Liver (tissue), 9 donors: ENCODE data around the gene ZNF32. TPM values are rescaled to one million over a fixed set of nuclear protein-coding genes. Genes with fewer than 3 reads are reported as not detected.

Experiments used
- DNase-seq: peaks from one replicate; pipeline ENCODE4 v3.0.0-alpha.2; 2017; ENCODE audit warnings: low spot score
- H3K27ac ChIP-seq, 2 donors: one replicate each; pipeline ENCODE4 v1.7.0; 2013; ENCODE audit warnings: inconsistent platforms in 2 of 2, low read length in 2 of 2, control low read depth in 1 of 2, low read depth in 1 of 2, mild to moderate bottlenecking in 1 of 2
- H3K27me3 ChIP-seq, 4 donors: one replicate each; pipeline versions ENCODE4 v1.6.1 to v1.7.0; 2013; ENCODE audit warnings: low read length in 3 of 4, inconsistent platforms in 1 of 4, mild to moderate bottlenecking in 1 of 4, moderate library complexity in 1 of 4; ENCODE audit not compliant: control insufficient read depth in 4 of 4, insufficient read depth in 4 of 4
- H3K36me3 ChIP-seq, 4 donors: one replicate each; pipeline versions ENCODE4 v1.6.1 to v1.7.0; 2013; ENCODE audit warnings: low read length in 3 of 4, mild to moderate bottlenecking in 3 of 4, low read depth in 1 of 4, moderate library complexity in 1 of 4; ENCODE audit not compliant: control insufficient read depth in 4 of 4, insufficient read depth in 3 of 4
- H3K4me1 ChIP-seq, 4 donors: one replicate each; pipeline versions ENCODE4 v1.6.1 to v1.7.0; 2013; ENCODE audit warnings: low read length in 3 of 4, mild to moderate bottlenecking in 3 of 4, moderate library complexity in 1 of 4; ENCODE audit not compliant: control insufficient read depth in 4 of 4, insufficient read depth in 4 of 4
- H3K4me3 ChIP-seq, 3 donors: one replicate each; pipeline versions ENCODE4 v1.6.1 to v1.7.0; 2013; ENCODE audit warnings: low read length in 3 of 3, control low read depth in 1 of 3, low read depth in 1 of 3, mild to moderate bottlenecking in 1 of 3
- H3K9ac ChIP-seq, 2 donors: one replicate each; pipeline ENCODE4 v1.7.0; 2013; ENCODE audit warnings: low read length in 2 of 2, mild to moderate bottlenecking in 2 of 2, moderate library complexity in 2 of 2, control low read depth in 1 of 2, low read depth in 1 of 2
- H3K9me3 ChIP-seq, 4 donors: one replicate each; pipeline versions ENCODE4 v1.6.1 to v1.7.0; 2013; ENCODE audit warnings: low read length in 3 of 4; ENCODE audit not compliant: control insufficient read depth in 4 of 4
- EGR1 ChIP-seq, 2 donors: IDR thresholded peaks; 2 replicates each; pipeline ENCODE4 v1.6.1; 2016 to 2018; ENCODE audit warnings: antibody characterized with exemption in 2 of 2, low read depth in 2 of 2
- FOXA1 ChIP-seq: IDR thresholded peaks from 2 replicates; pipeline ENCODE4 v1.6.1; 2016; ENCODE audit warnings: antibody characterized with exemption
- FOXA2 ChIP-seq: IDR thresholded peaks from 2 replicates; pipeline ENCODE4 v1.6.1; 2016; ENCODE audit warnings: antibody characterized with exemption
- GABPA ChIP-seq, 2 donors: IDR thresholded peaks in 1 of 2; conservative IDR thresholded peaks in 1 of 2; 2 replicates each; pipeline ENCODE4 v1.6.1; 2016; ENCODE audit warnings: antibody characterized with exemption in 2 of 2, mild to moderate bottlenecking in 1 of 2, moderate library complexity in 1 of 2
- HNF4A ChIP-seq, 2 donors: conservative IDR thresholded peaks; 2 replicates each; pipeline ENCODE4 v1.6.1; 2016; ENCODE audit warnings: antibody characterized with exemption in 2 of 2, mild to moderate bottlenecking in 2 of 2
- HNF4G ChIP-seq: IDR thresholded peaks from 2 replicates; pipeline ENCODE4 v1.6.1; 2016; ENCODE audit warnings: antibody characterized with exemption
- JUND ChIP-seq, 2 donors: IDR thresholded peaks; 2 replicates each; pipeline ENCODE4 v1.6.1; 2016; ENCODE audit warnings: antibody characterized with exemption in 2 of 2
- NR2F2 ChIP-seq: IDR thresholded peaks from 2 replicates; pipeline ENCODE4 v1.6.1; 2016; ENCODE audit warnings: antibody characterized with exemption
- RAD21 ChIP-seq, 2 donors: IDR thresholded peaks; 2 replicates each; pipeline ENCODE4 v1.6.1; 2016; ENCODE audit warnings: antibody characterized with exemption in 2 of 2, mild to moderate bottlenecking in 2 of 2
- RXRA ChIP-seq, 2 donors: IDR thresholded peaks; 2 replicates each; pipeline ENCODE4 v1.6.1; 2017 to 2018; ENCODE audit warnings: antibody characterized with exemption in 2 of 2, mild to moderate bottlenecking in 1 of 2
- SP1 ChIP-seq: IDR thresholded peaks from 2 replicates; pipeline ENCODE4 v1.6.1; 2018; ENCODE audit warnings: antibody characterized with exemption, mild to moderate bottlenecking
- TAF1 ChIP-seq: conservative IDR thresholded peaks from 2 replicates; pipeline ENCODE4 v1.6.1; 2016; ENCODE audit warnings: antibody characterized with exemption, mild to moderate bottlenecking
- YY1 ChIP-seq: IDR thresholded peaks from 2 replicates; pipeline ENCODE4 v1.6.1; 2016; ENCODE audit warnings: antibody characterized with exemption, mild to moderate bottlenecking
- WGBS: extraction: QIAGEN DNeasy Blood & Tissue Kit; methylation state at CpG from one replicate; pipeline ENCODE4 v1.1.7; 2013; 5-methylcytosine and 5-hydroxymethylcytosine counted together
- polyA plus RNA-seq, 2 donors: library from polyadenylated mRNA; stranded (reverse) in 1 of 2; unstranded in 1 of 2; fragments of 200-250 nt in 1 of 2; fragments of >200 nt in 1 of 2; fragmentation: Nextera tagmentation in 1 of 2; extraction: Ambion mirVana in 1 of 2; gene quantifications; one replicate each; pipeline versions ENCODE4 v1.2.1 to v1.2.3, GENCODE V29; 2013 to 2015
- total RNA-seq, 2 donors: library from RNA; depleted of rRNA; stranded (reverse); fragments of >200 nt; gene quantifications; one replicate each; pipeline ENCODE4 v1.2.3, GENCODE V29; 2014
- TF ChIP-seq, protein P1 (sequence below): IDR thresholded peaks from 2 replicates; pipeline ENCODE4 v1.6.1; 2016; ENCODE audit warnings: antibody characterized with exemption
- TF ChIP-seq, protein P2 (sequence below): IDR thresholded peaks from 2 replicates; pipeline ENCODE4 v1.6.1; 2016; ENCODE audit warnings: antibody characterized with exemption, mild to moderate bottlenecking
- TF ChIP-seq, protein P3 (sequence below): IDR thresholded peaks from 2 replicates; pipeline ENCODE4 v1.6.1; 2016; ENCODE audit warnings: antibody characterized with exemption
- TF ChIP-seq, protein P4 (sequence below): IDR thresholded peaks from 2 replicates; pipeline ENCODE4 v1.6.1; 2016; ENCODE audit warnings: antibody characterized with exemption
- TF ChIP-seq, protein P5 (sequence below): fragments of 150-350 bp; IDR thresholded peaks from 2 replicates; pipeline ENCODE4 v1.5.1; 2017; ENCODE audit warnings: improper control_type of control experiment, low read depth, low read length; ENCODE audit not compliant: missing input control
- donor health status: healthy.
- donor health status: healthy.
- donor health status: healthy.
- donor health status: healthy.
- donor health status: healthy.

ZNF32 gene
- total and polyA plus RNA-seq, 4 donors: 6.5 to 19.9 (median 12.5) TPM

DNA sequence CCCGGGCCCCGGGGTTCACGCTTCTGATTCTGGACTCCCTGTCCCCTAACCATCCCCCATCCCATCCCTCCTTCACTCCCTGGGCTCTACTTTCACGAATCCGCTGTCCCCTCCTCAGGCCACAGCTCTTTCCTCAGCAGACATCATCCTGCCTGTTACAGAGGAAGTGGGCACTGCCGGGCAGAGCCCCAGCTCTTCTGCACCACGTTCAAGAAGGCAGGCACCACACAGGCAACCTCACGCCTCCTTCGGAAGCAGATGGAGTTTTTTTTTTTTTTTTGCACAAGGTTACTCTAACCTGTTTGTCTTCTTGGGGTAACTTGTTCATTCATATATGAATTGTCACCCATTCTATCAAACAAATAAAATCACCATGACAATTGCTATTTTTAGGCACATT lies 17.9 kb upstream of the ZNF32 start:
- DNase-seq: no peak
- no peaks in the 10 kb centered on the region for H3K36me3 ChIP-seq
- 71% methylated on average over 9 of the region's 9 CpGs for WGBS
- H3K9me3 ChIP-seq: peaks cover 0 to 4% (median 0%) of the 10 kb centered on the region in 4 donors
- H3K9ac ChIP-seq: no peak overlapping the region
- H3K4me3 ChIP-seq: no peak overlapping the region
- H3K27ac ChIP-seq: no peak overlapping the region
- TF ChIP-seq FOXA1 (no peak), TAF1 (no peak), FOXA2 (no peak), EGR1 (IDR thresholded peaks at IDR 0.05; ENCODE audit: low read depth in 2 of 2) (no peak), NR2F2 (no peak)
- H3K27me3 ChIP-seq: peaks cover 0 to 14% (median under 1%) of the 10 kb centered on the region in 4 donors
- H3K4me1 ChIP-seq: peaks cover 0 to 3% (median 0%) of the 10 kb centered on the region in 4 donors

DNA sequence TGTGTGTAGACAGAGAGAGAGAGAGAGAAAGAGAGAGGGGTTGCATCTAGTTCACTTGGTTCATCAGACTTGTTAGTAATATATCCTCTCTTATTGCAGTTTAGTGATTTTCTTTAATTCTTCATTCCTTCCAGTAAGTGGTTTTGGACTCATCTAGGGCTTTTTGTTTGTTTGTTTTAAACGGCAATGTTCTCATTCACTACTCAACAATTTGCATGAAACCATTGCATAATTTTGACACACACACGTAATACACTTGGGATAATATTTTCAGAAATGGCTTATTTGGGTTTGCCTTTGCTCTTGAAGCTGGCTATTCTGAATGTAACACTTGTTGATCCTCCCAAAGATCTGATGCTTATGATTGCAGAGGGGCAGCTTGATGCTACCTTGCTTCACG lies 16.4 kb upstream of the ZNF32 start:
- Histone ChIP-seq H3K36me3 (no peaks in the 10 kb centered on the region), H3K27me3 (peaks cover 0 to 8% (median 0%) of the 10 kb centered on the region in 4 donors), H3K27ac (no peak overlapping the region), H3K4me1 (peaks cover 0 to 3% (median 0%) of the 10 kb centered on the region in 4 donors), H3K4me3 (no peak overlapping the region), H3K9ac (no peak overlapping the region), H3K9me3 (peaks cover 0 to 4% (median 0%) of the 10 kb centered on the region in 4 donors)
- WGBS: 61% methylated on average over 3 of the region's 3 CpGs
- TF ChIP-seq RAD21 (IDR thresholded peaks at IDR 0.05): no peak
- no peak for TF ChIP-seq HNF4A (conservative IDR thresholded peaks at IDR 0.05)
- no peak for TF ChIP-seq HNF4G
- no peak for TF ChIP-seq SP1
- no peak for TF ChIP-seq FOXA2
- no peak for TF ChIP-seq FOXA1
- no peak for TF ChIP-seq NR2F2
- TF ChIP-seq, protein P1, sequence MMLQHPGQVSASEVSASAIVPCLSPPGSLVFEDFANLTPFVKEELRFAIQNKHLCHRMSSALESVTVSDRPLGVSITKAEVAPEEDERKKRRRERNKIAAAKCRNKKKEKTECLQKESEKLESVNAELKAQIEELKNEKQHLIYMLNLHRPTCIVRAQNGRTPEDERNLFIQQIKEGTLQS: no peak
- TF ChIP-seq EGR1 (IDR thresholded peaks at IDR 0.05; ENCODE audit: low read depth in 2 of 2): no peak
- no peak for TF ChIP-seq RXRA (IDR thresholded peaks at IDR 0.05)
- TF ChIP-seq, protein P2, sequence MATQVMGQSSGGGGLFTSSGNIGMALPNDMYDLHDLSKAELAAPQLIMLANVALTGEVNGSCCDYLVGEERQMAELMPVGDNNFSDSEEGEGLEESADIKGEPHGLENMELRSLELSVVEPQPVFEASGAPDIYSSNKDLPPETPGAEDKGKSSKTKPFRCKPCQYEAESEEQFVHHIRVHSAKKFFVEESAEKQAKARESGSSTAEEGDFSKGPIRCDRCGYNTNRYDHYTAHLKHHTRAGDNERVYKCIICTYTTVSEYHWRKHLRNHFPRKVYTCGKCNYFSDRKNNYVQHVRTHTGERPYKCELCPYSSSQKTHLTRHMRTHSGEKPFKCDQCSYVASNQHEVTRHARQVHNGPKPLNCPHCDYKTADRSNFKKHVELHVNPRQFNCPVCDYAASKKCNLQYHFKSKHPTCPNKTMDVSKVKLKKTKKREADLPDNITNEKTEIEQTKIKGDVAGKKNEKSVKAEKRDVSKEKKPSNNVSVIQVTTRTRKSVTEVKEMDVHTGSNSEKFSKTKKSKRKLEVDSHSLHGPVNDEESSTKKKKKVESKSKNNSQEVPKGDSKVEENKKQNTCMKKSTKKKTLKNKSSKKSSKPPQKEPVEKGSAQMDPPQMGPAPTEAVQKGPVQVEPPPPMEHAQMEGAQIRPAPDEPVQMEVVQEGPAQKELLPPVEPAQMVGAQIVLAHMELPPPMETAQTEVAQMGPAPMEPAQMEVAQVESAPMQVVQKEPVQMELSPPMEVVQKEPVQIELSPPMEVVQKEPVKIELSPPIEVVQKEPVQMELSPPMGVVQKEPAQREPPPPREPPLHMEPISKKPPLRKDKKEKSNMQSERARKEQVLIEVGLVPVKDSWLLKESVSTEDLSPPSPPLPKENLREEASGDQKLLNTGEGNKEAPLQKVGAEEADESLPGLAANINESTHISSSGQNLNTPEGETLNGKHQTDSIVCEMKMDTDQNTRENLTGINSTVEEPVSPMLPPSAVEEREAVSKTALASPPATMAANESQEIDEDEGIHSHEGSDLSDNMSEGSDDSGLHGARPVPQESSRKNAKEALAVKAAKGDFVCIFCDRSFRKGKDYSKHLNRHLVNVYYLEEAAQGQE: no peak
- no peak for TF ChIP-seq GABPA (IDR thresholded peaks at IDR 0.05 in 1 of 2, conservative IDR thresholded peaks at IDR 0.05 in 1 of 2)
- no peak for TF ChIP-seq JUND (IDR thresholded peaks at IDR 0.05)
- no peak for TF ChIP-seq YY1
- TF ChIP-seq, protein P3, sequence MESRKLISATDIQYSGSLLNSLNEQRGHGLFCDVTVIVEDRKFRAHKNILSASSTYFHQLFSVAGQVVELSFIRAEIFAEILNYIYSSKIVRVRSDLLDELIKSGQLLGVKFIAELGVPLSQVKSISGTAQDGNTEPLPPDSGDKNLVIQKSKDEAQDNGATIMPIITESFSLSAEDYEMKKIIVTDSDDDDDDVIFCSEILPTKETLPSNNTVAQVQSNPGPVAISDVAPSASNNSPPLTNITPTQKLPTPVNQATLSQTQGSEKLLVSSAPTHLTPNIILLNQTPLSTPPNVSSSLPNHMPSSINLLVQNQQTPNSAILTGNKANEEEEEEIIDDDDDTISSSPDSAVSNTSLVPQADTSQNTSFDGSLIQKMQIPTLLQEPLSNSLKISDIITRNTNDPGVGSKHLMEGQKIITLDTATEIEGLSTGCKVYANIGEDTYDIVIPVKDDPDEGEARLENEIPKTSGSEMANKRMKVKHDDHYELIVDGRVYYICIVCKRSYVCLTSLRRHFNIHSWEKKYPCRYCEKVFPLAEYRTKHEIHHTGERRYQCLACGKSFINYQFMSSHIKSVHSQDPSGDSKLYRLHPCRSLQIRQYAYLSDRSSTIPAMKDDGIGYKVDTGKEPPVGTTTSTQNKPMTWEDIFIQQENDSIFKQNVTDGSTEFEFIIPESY: no peak
- TF ChIP-seq, protein P4, sequence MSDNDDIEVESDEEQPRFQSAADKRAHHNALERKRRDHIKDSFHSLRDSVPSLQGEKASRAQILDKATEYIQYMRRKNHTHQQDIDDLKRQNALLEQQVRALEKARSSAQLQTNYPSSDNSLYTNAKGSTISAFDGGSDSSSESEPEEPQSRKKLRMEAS: no peak
- TF ChIP-seq TAF1: no peak
- TF ChIP-seq, protein P5, sequence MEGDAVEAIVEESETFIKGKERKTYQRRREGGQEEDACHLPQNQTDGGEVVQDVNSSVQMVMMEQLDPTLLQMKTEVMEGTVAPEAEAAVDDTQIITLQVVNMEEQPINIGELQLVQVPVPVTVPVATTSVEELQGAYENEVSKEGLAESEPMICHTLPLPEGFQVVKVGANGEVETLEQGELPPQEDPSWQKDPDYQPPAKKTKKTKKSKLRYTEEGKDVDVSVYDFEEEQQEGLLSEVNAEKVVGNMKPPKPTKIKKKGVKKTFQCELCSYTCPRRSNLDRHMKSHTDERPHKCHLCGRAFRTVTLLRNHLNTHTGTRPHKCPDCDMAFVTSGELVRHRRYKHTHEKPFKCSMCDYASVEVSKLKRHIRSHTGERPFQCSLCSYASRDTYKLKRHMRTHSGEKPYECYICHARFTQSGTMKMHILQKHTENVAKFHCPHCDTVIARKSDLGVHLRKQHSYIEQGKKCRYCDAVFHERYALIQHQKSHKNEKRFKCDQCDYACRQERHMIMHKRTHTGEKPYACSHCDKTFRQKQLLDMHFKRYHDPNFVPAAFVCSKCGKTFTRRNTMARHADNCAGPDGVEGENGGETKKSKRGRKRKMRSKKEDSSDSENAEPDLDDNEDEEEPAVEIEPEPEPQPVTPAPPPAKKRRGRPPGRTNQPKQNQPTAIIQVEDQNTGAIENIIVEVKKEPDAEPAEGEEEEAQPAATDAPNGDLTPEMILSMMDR: no peak
- DNase-seq: no peak
